ENCODE measurements around the gene TUBB2A.
"Not testable (repeated sequence)": the region's sequence is repeated elsewhere in the genome, so short reads cannot be mapped to it uniquely, and the experiment has no call there.

Gene TUBB2A

GRCh38 chr6:3193102-3193849 is 35.9 kb upstream of the TUBB2A start:
- no peak overlapping the region for H3K27ac ChIP-seq
- no peak for TF ChIP-seq CTCF (IDR thresholded peaks at IDR 0.05)
- TF ChIP-seq ZFX (IDR thresholded peaks at IDR 0.05; ENCODE audit: borderline replicate concordance), result no peak

GRCh38 chr6:3190779-3191178 is 33.4 kb upstream of the TUBB2A start:
- no peak for TF ChIP-seq ZFX (IDR thresholded peaks at IDR 0.05; ENCODE audit: borderline replicate concordance)
- no peak for TF ChIP-seq CTCF (IDR thresholded peaks at IDR 0.05)

GRCh38 chr6:3190056-3190455 is 32.7 kb upstream of the TUBB2A start:
- no peak overlapping the region for H3K27ac ChIP-seq
- TF ChIP-seq ZFX (IDR thresholded peaks at IDR 0.05; ENCODE audit: borderline replicate concordance), result no peak
- TF ChIP-seq CTCF (IDR thresholded peaks at IDR 0.05), result no peak

More at GRCh38 chr6:3190779-3191178, 33.4 kb upstream of the TUBB2A start:
- H3K27ac ChIP-seq, result no peak overlapping the region

- H3K27ac ChIP-seq, result not testable (repeated sequence)
Observed at GRCh38 chr6:3189192-3189591, 31.8 kb upstream of the TUBB2A start.

- TF ChIP-seq CTCF (IDR thresholded peaks at IDR 0.05), result no peak
- TF ChIP-seq ZFX (IDR thresholded peaks at IDR 0.05; ENCODE audit: borderline replicate concordance), result no peak
- H3K27ac ChIP-seq, result no peak overlapping the region
Observed at GRCh38 chr6:3188262-3188661, 30.9 kb upstream of the TUBB2A start.

GRCh38 chr6:3186974-3187382 is 29.6 kb upstream of the TUBB2A start:
- TF ChIP-seq ZFX (IDR thresholded peaks at IDR 0.05; ENCODE audit: borderline replicate concordance) (no peak), CTCF (IDR thresholded peaks at IDR 0.05) (no peak)
- no peak overlapping the region for H3K27ac ChIP-seq

- no peak for TF ChIP-seq ZFX (IDR thresholded peaks at IDR 0.05; ENCODE audit: borderline replicate concordance)
- no peak for TF ChIP-seq CTCF (IDR thresholded peaks at IDR 0.05)
- H3K27ac ChIP-seq, result no peak overlapping the region
Observed at GRCh38 chr6:3183066-3183465, 25.7 kb upstream of the TUBB2A start.

- TF ChIP-seq CTCF (IDR thresholded peaks at IDR 0.05) (no peak), ZFX (IDR thresholded peaks at IDR 0.05; ENCODE audit: borderline replicate concordance) (no peak)
- H3K27ac ChIP-seq, result no peak overlapping the region
Observed at GRCh38 chr6:3181105-3181504, 23.8 kb upstream of the TUBB2A start.

GRCh38 chr6:3179945-3180344 is 22.6 kb upstream of the TUBB2A start:
- H3K27ac ChIP-seq, result not testable (repeated sequence)

- H3K27ac ChIP-seq, result not testable (repeated sequence)
Observed at GRCh38 chr6:3178666-3179065, 21.3 kb upstream of the TUBB2A start.

Measured in 22Rv1 (cell line).